Measurements from ENCODE around the gene HCK. TPM values are rescaled to one million over a fixed set of nuclear protein-coding genes. Genes with fewer than 3 reads are reported as not detected.
A peak's percentile ranks its signal among the peaks of the same experiment; 100 is the strongest.

Gene HCK
- total RNA-seq, 1 donor from 2014 or later, result 99.9 TPM

GRCh38 chr20:32111753-32112152 is 59.7 kb downstream of the HCK start:
- Histone ChIP-seq H3K27ac (no peak overlapping the region), H3K9me3 (no peaks in the 10 kb centered on the region), H3K36me3 (no peaks in the 10 kb centered on the region), H3K4me3 (no peak overlapping the region), H3K27me3 (ENCODE audit: low read depth) (no peaks in the 10 kb centered on the region), H3K4me1 (peaks cover 48% of the 10 kb centered on the region)
- peak in 1 of 2 donors; percentile 29 for ATAC-seq
- no peak for TF ChIP-seq CTCF (IDR thresholded peaks at IDR 0.05)
- no peak for DNase-seq
- intact Hi-C loops (cut with DNase I), result no loop called here

- peak; percentile 65 to 85 for ATAC-seq
- no peak overlapping the region for H3K27ac ChIP-seq
- H3K9me3 ChIP-seq, result no peaks in the 10 kb centered on the region
- H3K4me1 ChIP-seq, result peaks cover 59% of the 10 kb centered on the region
- no peak overlapping the region for H3K4me3 ChIP-seq
- no peaks in the 10 kb centered on the region for H3K27me3 ChIP-seq (ENCODE audit: low read depth)
- H3K36me3 ChIP-seq, result no peaks in the 10 kb centered on the region
- intact Hi-C loops (cut with DNase I), result no loop called here
- peak; percentile 75 for DNase-seq
- no peak for TF ChIP-seq CTCF (IDR thresholded peaks at IDR 0.05)
These were observed 60.8 kb downstream of the HCK start for GRCh38 chr20:32112841-32113240.

GRCh38 chr20:32113591-32114260 is 61.7 kb downstream of the HCK start:
- TF ChIP-seq CTCF (IDR thresholded peaks at IDR 0.05), result no peak
- Histone ChIP-seq H3K4me1 (peaks cover 59% of the 10 kb centered on the region), H3K9me3 (no peaks in the 10 kb centered on the region), H3K27me3 (ENCODE audit: low read depth) (no peaks in the 10 kb centered on the region), H3K36me3 (no peaks in the 10 kb centered on the region), H3K27ac (no peak overlapping the region), H3K4me3 (no peak overlapping the region)
- DNase-seq (no peak), ATAC-seq (no peak)
- intact Hi-C loops (cut with DNase I), result no loop called here

GRCh38 chr20:32114305-32114960 is 62.4 kb downstream of the HCK start:
- H3K27ac ChIP-seq, result no peak overlapping the region

GRCh38 chr20:32115211-32115767 is 63.2 kb downstream of the HCK start:
- no peak for TF ChIP-seq CTCF (IDR thresholded peaks at IDR 0.05)
- Histone ChIP-seq H3K4me1 (peaks cover 56% of the 10 kb centered on the region), H3K4me3 (no peak overlapping the region), H3K36me3 (no peaks in the 10 kb centered on the region), H3K27me3 (ENCODE audit: low read depth) (no peaks in the 10 kb centered on the region), H3K27ac (no peak overlapping the region), H3K9me3 (no peaks in the 10 kb centered on the region)
- intact Hi-C loops (cut with DNase I), result no loop called here
- ATAC-seq, result no peak
- no peak for DNase-seq

More at GRCh38 chr20:32114305-32114960, 62.4 kb downstream of the HCK start:
- peaks cover 59% of the 10 kb centered on the region for H3K4me1 ChIP-seq
- ATAC-seq (no peak), DNase-seq (no peak)
- H3K4me3 ChIP-seq, result no peak overlapping the region
- intact Hi-C loops (cut with DNase I), result no loop called here
- no peaks in the 10 kb centered on the region for H3K27me3 ChIP-seq (ENCODE audit: low read depth)
- H3K9me3 ChIP-seq, result no peaks in the 10 kb centered on the region
- no peaks in the 10 kb centered on the region for H3K36me3 ChIP-seq
- no peak for TF ChIP-seq CTCF (IDR thresholded peaks at IDR 0.05)
